SH-SY5Y (cell line): ENCODE data around the gene SLK.

Experiments
- GATA2 ChIP-seq: IDR thresholded peaks from 2 replicates; pipeline ENCODE4 v1.6.1; 2011; ENCODE audit warnings: mild to moderate bottlenecking, low read depth, low read length
- GATA3 ChIP-seq: IDR thresholded peaks from 2 replicates; pipeline ENCODE4 v1.6.1; 2011; ENCODE audit warnings: low read depth, mild to moderate bottlenecking, low read length, moderate library complexity

Gene SLK

DNA sequence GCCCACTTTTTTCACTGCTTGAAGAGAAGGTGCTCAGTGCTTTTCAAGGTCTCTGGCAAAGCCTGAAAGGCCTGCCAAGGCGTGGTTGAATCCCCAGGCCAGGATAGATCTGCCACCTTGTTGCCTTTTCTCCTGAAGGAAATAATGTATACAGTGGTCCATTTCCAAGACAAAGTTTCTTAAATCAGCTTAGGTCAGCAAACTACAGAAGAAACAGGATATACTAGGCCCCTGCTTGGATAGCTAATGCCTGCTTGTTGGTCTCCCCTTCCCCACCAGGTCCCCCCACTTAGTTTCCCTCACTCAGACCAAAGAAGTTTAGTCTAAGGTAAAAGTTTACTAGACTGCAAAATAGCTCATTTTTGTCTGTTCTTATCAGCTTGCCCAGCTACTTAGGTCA is 98.8 kb downstream of the SLK start:
- TF ChIP-seq GATA2, result no peak
- TF ChIP-seq GATA3, result no peak

- TF ChIP-seq GATA3, result no peak
- no peak for TF ChIP-seq GATA2
These were observed 100.0 kb downstream of the SLK start for GRCh38 chr10:104066945-104067344.

- no peak for TF ChIP-seq GATA3
- no peak for TF ChIP-seq GATA2
These were observed 100.6 kb downstream of the SLK start for GRCh38 chr10:104067525-104067924.

GRCh38 chr10:104069613-104070012 is 102.7 kb downstream of the SLK start:
- TF ChIP-seq GATA3, result no peak
- no peak for TF ChIP-seq GATA2

- TF ChIP-seq GATA3 (no peak), GATA2 (no peak)
These were observed 105.8 kb downstream of the SLK start for GRCh38 chr10:104072786-104073185.

- no peak for TF ChIP-seq GATA3
- no peak for TF ChIP-seq GATA2
These were observed 107.6 kb downstream of the SLK start for GRCh38 chr10:104074505-104074904.

GRCh38 chr10:104076743-104077160 is 109.8 kb downstream of the SLK start:
- TF ChIP-seq GATA2 (no peak), GATA3 (no peak)

DNA sequence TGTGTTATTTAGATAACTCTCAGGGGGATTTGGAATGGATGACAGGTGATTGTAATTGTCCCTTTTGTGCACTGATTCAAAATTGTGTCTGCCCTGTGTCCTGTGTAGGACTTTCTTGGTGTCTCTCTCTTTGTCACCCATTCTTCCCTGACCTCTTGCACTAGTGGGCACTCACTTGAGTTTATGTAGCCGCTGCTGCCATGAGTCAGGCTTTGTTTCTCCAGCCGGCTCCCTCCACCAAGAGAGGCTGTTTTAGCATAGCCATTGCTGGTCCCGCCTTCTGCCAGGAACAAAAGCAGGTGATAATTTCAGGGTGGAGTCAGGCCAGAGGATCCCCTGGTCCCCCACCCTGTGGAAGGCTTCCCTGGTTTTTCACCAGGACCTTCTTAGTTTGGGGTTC is 110.3 kb downstream of the SLK start:
- TF ChIP-seq GATA3, result no peak
- no peak for TF ChIP-seq GATA2

DNA sequence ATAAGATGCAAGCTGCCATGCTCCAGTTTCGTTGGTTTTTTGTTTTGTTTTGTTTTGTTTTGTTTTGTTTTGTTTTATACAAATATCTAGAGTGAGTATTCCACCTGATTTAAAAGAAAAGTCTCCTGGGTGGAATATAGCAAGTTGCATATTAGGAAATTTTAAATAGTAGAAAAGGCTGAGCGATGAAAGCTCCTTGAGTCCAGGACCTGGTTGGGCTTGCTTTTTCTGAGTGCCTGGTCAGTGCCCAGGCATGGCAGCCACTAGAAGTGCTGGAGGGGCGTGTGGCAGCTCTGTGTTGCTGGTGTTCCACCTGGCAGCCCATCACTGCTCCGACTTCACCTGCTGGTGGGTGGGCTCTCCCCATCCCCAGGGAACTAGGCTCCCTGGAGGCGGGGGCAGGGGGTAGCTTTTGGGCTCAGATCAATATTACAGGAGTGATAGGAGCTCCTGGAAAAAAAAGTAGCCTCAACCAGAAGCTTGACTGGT is 110.8 kb downstream of the SLK start:
- no peak for TF ChIP-seq GATA3
- TF ChIP-seq GATA2, result no peak
